Breast epithelium (tissue), 4 donors: ENCODE data around the gene ATP2A1. TPM values are rescaled to one million over a fixed set of nuclear protein-coding genes. Genes with fewer than 3 reads are reported as not detected.

Experiments
- DNase-seq, 2 donors: peaks; one replicate each; pipeline ENCODE4 v3.0.0-alpha.2; 2019; ENCODE audit warnings: low spot score in 2 of 2
- H3K27ac ChIP-seq, 2 donors: fragments of 200-600 bp; sonication (generic) in 1 of 2; one replicate each; pipeline ENCODE4 v1.5.1; 2016 to 2019; ENCODE audit warnings: mild to moderate bottlenecking in 1 of 2
- H3K27me3 ChIP-seq, 2 donors: fragments of 200-600 bp; sonication (generic) in 1 of 2; one replicate each; pipeline versions ENCODE4 v1.5.1 to v1.6.0; 2017 to 2019; ENCODE audit warnings: control low read depth in 1 of 2, mild to moderate bottlenecking in 1 of 2
- H3K36me3 ChIP-seq: fragments of 200-600 bp; one replicate; pipeline ENCODE4 v1.5.1; 2019
- H3K4me1 ChIP-seq, 2 donors: fragments of 200-600 bp; sonication (generic); one replicate each; pipeline ENCODE4 v1.5.1; 2016 to 2019; ENCODE audit warnings: control low read depth in 1 of 2
- H3K4me3 ChIP-seq, 3 donors: fragments of 200-600 bp; sonication (generic); 1 replicate in 2 of 3; 2 replicates in 1 of 3; pipeline ENCODE4 v1.5.1; 2016 to 2019; ENCODE audit warnings: mild to moderate bottlenecking in 3 of 3, moderate library complexity in 2 of 3
- H3K9me3 ChIP-seq, 2 donors: fragments of 200-600 bp; sonication (generic) in 1 of 2; one replicate each; pipeline ENCODE4 v1.5.1; 2016 to 2019; ENCODE audit warnings: control low read depth in 1 of 2
- CTCF ChIP-seq, 3 donors: fragments of 450-650 bp; IDR thresholded peaks; one replicate each; pipeline ENCODE4 v1.5.1; 2016 to 2017; ENCODE audit warnings: antibody characterized with exemption in 3 of 3, mild to moderate bottlenecking in 3 of 3, moderate library complexity in 3 of 3
- POLR2A ChIP-seq: fragments of 450-650 bp; IDR thresholded peaks from one replicate; pipeline ENCODE4 v1.6.1; 2016; ENCODE audit warnings: antibody characterized with exemption, mild to moderate bottlenecking, moderate library complexity
- POLR2AphosphoS5 ChIP-seq, 3 donors: sonication (generic); formaldehyde crosslinking; IDR thresholded peaks; one replicate each; pipeline ENCODE4 v1.6.1; 2017; ENCODE audit warnings: antibody characterized with exemption in 3 of 3
- intact Hi-C: fragments of 100-400 bp; cut with DNase I; formaldehyde crosslinking; loops from one replicate; pipeline ENCODE4 v1.15.1; 2023; ENCODE audit warnings: low total_unique reads
- total RNA-seq, 3 donors: library from RNA; depleted of rRNA; stranded (reverse); fragments of >200 nt; gene quantifications; one replicate each; pipeline ENCODE4 v1.1.0, GENCODE V29; 2016

The ATP2A1 gene
- under 1 TPM; 0.15 to 0.48 (median 0.33) TPM for total RNA-seq

- Histone ChIP-seq H3K9me3 (no peaks in the 10 kb centered on the region), H3K27me3 (no peaks in the 10 kb centered on the region), H3K27ac (no peak within 1 kb of the TSS), H3K36me3 (no peaks in the 10 kb centered on the region), H3K4me1 (peaks cover 0 to 4% of the 10 kb centered on the region in 2 donors), H3K4me3 (peak within 1 kb of the TSS; percentile 48 to 73 (median 71))
- TF ChIP-seq POLR2A (no peak), POLR2AphosphoS5 (IDR thresholded peaks at IDR 0.05) (no peak), CTCF (IDR thresholded peaks at IDR 0.05) (no peak)
- intact Hi-C loops, result loop anchor here (1.0 kb wide), 1 partner anchor 32 kb away; the partner anchor contains the start of gene TUFM
- no peak for DNase-seq
Observed at GRCh38 chr16:28878083-28878926, at the start of gene ATP2A1. Gene ATP2A1, plus strand, starts transcription at chr16:28878488. Its CDS starts 184 bp downstream, at chr16:28878672.

- Histone ChIP-seq H3K4me1 (no peaks in the 10 kb centered on the region), H3K9me3 (no peaks in the 10 kb centered on the region), H3K27ac (no peak overlapping the region), H3K4me3 (no peak overlapping the region), H3K27me3 (no peaks in the 10 kb centered on the region), H3K36me3 (peaks cover 25% of the 10 kb centered on the region)
- TF ChIP-seq POLR2A (no peak), CTCF (IDR thresholded peaks at IDR 0.05) (no peak), POLR2AphosphoS5 (IDR thresholded peaks at IDR 0.05) (no peak)
- no peak for DNase-seq
- intact Hi-C loops, result no loop called here
Observed at GRCh38 chr16:28829747-28830146, 48.5 kb upstream of the ATP2A1 start.

- intact Hi-C loops, result no loop called here
- no peak for DNase-seq
Observed at GRCh38 chr16:28830531-28830930, 47.8 kb upstream of the ATP2A1 start.

GRCh38 chr16:28834349-28834748 is 43.9 kb upstream of the ATP2A1 start:
- intact Hi-C loops, result no loop called here
- Histone ChIP-seq H3K36me3 (peaks cover 32% of the 10 kb centered on the region), H3K27me3 (no peaks in the 10 kb centered on the region), H3K4me1 (no peaks in the 10 kb centered on the region), H3K4me3 (no peak overlapping the region), H3K9me3 (no peaks in the 10 kb centered on the region), H3K27ac (no peak overlapping the region)
- no peak for TF ChIP-seq POLR2A
- no peak for TF ChIP-seq CTCF (IDR thresholded peaks at IDR 0.05)
- no peak for TF ChIP-seq POLR2AphosphoS5 (IDR thresholded peaks at IDR 0.05)
- no peak for DNase-seq

More at GRCh38 chr16:28830531-28830930, 47.8 kb upstream of the ATP2A1 start:
- no peak overlapping the region for H3K4me3 ChIP-seq
- TF ChIP-seq POLR2A (no peak), CTCF (IDR thresholded peaks at IDR 0.05) (no peak), POLR2AphosphoS5 (IDR thresholded peaks at IDR 0.05) (no peak)
- no peaks in the 10 kb centered on the region for H3K9me3 ChIP-seq
- peaks cover 32% of the 10 kb centered on the region for H3K36me3 ChIP-seq
- H3K27me3 ChIP-seq, result no peaks in the 10 kb centered on the region
- H3K4me1 ChIP-seq, result no peaks in the 10 kb centered on the region
- no peak overlapping the region for H3K27ac ChIP-seq
